ENCODE results near the gene KIRREL3.

Gene KIRREL3

GRCh38 chr11:126456783-126457542 is 543.6 kb downstream of the KIRREL3 start:
- DNase-seq, result no peak

GRCh38 chr11:126456089-126456488 is 544.5 kb downstream of the KIRREL3 start:
- no peak for DNase-seq

- no peak for DNase-seq
Observed at GRCh38 chr11:126452241-126453101, 548.1 kb downstream of the KIRREL3 start.

GRCh38 chr11:126451211-126451802 is 549.3 kb downstream of the KIRREL3 start:
- no peak for DNase-seq

GRCh38 chr11:126450806-126451205 is 549.8 kb downstream of the KIRREL3 start:
- no peak for DNase-seq

- DNase-seq, result no peak
Observed at GRCh38 chr11:126450198-126450597, 550.4 kb downstream of the KIRREL3 start.

- DNase-seq, result no peak
Observed at GRCh38 chr11:126446581-126446980, 554.0 kb downstream of the KIRREL3 start.

GRCh38 chr11:126444072-126444471 is 556.5 kb downstream of the KIRREL3 start:
- DNase-seq, result no peak

- no peak for DNase-seq
Observed at GRCh38 chr11:126443120-126443519, 557.5 kb downstream of the KIRREL3 start.

- peak; percentile 91 for DNase-seq
Observed at GRCh38 chr11:126440792-126441514, 559.6 kb downstream of the KIRREL3 start.

GRCh38 chr11:126440276-126440675 is 560.3 kb downstream of the KIRREL3 start:
- no peak for DNase-seq

- no peak for DNase-seq
Observed at GRCh38 chr11:126438691-126439090, 561.9 kb downstream of the KIRREL3 start.

GRCh38 chr11:126438272-126438671 is 562.3 kb downstream of the KIRREL3 start:
- no peak for DNase-seq

- no peak for DNase-seq
Observed at GRCh38 chr11:126437731-126438130, 562.8 kb downstream of the KIRREL3 start.

- no peak for DNase-seq
Observed at GRCh38 chr11:126436209-126436755, 564.3 kb downstream of the KIRREL3 start.

GRCh38 chr11:126434950-126435335 is 565.6 kb downstream of the KIRREL3 start:
- no peak for DNase-seq

- DNase-seq, result no peak
Observed at GRCh38 chr11:126433989-126434949, 566.3 kb downstream of the KIRREL3 start.

GRCh38 chr11:126433244-126433846 is 567.2 kb downstream of the KIRREL3 start:
- DNase-seq, result no peak

- no peak for DNase-seq
Observed at GRCh38 chr11:126432525-126432924, 568.0 kb downstream of the KIRREL3 start.

GRCh38 chr11:126432065-126432461 is 568.5 kb downstream of the KIRREL3 start:
- no peak for DNase-seq
